Measurements from ENCODE around the gene C6orf58.

C6orf58 gene

DNA sequence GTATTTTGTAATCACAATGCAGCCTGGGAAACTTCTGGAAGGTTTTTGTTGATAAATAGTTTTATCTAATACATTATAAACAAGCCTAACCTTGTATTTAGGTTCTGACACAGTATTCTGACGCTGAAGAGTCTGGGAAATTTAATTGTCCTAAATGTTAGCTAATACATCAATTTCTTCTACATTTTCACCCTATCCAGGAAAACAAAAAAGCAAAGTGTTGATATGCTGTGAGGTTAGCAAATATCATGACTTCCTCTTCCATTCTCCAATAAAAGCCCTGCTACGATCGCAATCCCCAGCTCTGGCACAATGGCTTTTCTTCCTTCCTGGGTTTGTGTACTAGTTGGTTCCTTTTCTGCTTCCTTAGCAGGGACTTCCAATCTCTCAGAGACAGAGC lies at the start of gene C6orf58:
Gene C6orf58 (plus strand): TSS at position 301 of the 400 bp plus-strand sequence. CDS start 12 bp downstream, at position 313.
- in situ Hi-C loops (cut with HindIII; ENCODE audit: low pct_ligation_motif_present, low sequenced_read_pairs) = no loop called here
- no peaks in the 10 kb centered on the region for H3K36me3 ChIP-seq (replicated peaks)
- no peak within 1 kb of the TSS for H3K4me3 ChIP-seq (ENCODE audit: low read depth, low read length)
- TF ChIP-seq, protein P1, sequence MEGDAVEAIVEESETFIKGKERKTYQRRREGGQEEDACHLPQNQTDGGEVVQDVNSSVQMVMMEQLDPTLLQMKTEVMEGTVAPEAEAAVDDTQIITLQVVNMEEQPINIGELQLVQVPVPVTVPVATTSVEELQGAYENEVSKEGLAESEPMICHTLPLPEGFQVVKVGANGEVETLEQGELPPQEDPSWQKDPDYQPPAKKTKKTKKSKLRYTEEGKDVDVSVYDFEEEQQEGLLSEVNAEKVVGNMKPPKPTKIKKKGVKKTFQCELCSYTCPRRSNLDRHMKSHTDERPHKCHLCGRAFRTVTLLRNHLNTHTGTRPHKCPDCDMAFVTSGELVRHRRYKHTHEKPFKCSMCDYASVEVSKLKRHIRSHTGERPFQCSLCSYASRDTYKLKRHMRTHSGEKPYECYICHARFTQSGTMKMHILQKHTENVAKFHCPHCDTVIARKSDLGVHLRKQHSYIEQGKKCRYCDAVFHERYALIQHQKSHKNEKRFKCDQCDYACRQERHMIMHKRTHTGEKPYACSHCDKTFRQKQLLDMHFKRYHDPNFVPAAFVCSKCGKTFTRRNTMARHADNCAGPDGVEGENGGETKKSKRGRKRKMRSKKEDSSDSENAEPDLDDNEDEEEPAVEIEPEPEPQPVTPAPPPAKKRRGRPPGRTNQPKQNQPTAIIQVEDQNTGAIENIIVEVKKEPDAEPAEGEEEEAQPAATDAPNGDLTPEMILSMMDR (IDR thresholded peaks at IDR 0.05; ENCODE audit: low read depth, low read length, missing control alignments) = no peak
- no peak for DNase-seq
- H3K27me3 ChIP-seq (replicated peaks) = no peaks in the 10 kb centered on the region
- no peak within 1 kb of the TSS for H3K27ac ChIP-seq

DNA sequence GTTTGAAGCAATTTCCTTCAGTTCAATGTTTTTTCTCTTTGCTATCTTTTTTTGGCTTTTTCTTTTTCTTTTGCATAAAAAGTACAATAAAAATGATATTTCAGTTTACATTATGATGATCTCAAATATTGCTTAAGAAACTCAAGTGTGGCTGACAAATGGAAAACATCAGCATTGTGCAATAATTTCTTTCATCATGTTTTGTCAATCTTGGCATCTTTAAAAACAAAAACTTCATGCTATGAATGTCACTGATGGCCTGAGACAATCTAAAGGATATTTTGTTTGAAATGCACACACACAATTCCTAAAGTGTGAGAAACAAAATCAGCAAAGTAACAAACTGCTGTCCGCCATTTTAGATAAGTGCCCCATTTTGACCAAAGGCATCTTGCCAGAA lies 44.0 kb upstream of the C6orf58 start:
- H3K4me3 ChIP-seq (ENCODE audit: low read depth, low read length) = no peak overlapping the region
- in situ Hi-C loops (cut with HindIII; ENCODE audit: low pct_ligation_motif_present, low sequenced_read_pairs) = no loop called here
- H3K27me3 ChIP-seq (replicated peaks) = no peaks in the 10 kb centered on the region
- DNase-seq = no peak
- no peaks in the 10 kb centered on the region for H3K36me3 ChIP-seq (replicated peaks)
- TF ChIP-seq, protein P1 (IDR thresholded peaks at IDR 0.05; ENCODE audit: low read depth, low read length, missing control alignments) = no peak
- no peak overlapping the region for H3K27ac ChIP-seq

DNA sequence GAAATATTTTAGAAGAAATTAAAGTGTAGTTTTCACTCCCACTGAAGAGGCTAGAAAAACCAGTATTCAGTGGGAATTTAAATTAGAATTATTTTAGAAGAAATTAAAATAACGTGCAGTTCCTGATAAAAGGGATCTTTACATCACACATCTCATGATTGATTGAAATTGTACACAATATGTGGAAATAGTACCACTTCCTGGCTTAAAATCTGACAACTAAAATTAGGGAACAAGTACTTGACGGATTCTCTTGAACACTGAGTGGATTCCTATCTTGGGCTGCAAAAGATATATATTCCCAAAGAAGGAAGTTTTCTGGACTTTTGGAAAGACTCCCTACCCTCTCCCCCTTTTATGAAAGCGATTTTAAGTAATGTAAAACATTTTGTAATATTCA lies 43.2 kb upstream of the C6orf58 start:
- H3K4me3 ChIP-seq (ENCODE audit: low read depth, low read length) = no peak overlapping the region
- H3K27me3 ChIP-seq (replicated peaks) = no peaks in the 10 kb centered on the region
- TF ChIP-seq, protein P1 (IDR thresholded peaks at IDR 0.05; ENCODE audit: low read depth, low read length, missing control alignments) = no peak
- no peak for DNase-seq
- in situ Hi-C loops (cut with HindIII; ENCODE audit: low pct_ligation_motif_present, low sequenced_read_pairs) = no loop called here
- no peak overlapping the region for H3K27ac ChIP-seq
- H3K36me3 ChIP-seq (replicated peaks) = no peaks in the 10 kb centered on the region

DNA sequence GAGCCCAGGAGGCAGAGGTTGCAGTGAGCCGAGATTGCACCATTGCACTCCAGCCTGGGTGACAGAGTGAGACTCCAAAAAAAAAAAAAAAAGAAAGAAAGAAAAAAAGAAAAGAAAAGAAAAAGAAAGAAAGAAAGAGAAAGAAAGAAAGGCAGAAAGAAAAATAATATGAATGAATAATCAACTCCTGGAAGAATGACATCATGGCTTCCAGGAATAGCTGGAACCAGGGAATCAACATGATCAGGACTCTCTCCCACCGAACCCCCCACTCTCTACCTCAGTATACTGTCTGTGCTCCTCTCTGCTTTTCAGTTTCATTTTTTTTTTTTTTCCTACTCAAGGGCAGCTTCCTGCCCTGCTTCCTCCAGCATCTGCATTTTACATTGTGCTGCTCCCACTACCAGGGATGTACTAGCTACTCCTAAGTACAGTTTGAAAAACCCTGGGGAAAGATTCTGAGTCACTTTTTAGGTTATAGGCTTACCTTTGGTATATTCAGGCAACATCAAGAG lies 38.2 kb upstream of the C6orf58 start:
- Histone ChIP-seq H3K27me3 (replicated peaks) (no peaks in the 10 kb centered on the region), H3K4me3 (ENCODE audit: low read depth, low read length) (no peak overlapping the region), H3K27ac (no peak overlapping the region), H3K36me3 (replicated peaks) (no peaks in the 10 kb centered on the region)
- in situ Hi-C loops (cut with HindIII; ENCODE audit: low pct_ligation_motif_present, low sequenced_read_pairs) = no loop called here
- no peak for DNase-seq
- TF ChIP-seq, protein P1 (IDR thresholded peaks at IDR 0.05; ENCODE audit: low read depth, low read length, missing control alignments) = no peak

DNA sequence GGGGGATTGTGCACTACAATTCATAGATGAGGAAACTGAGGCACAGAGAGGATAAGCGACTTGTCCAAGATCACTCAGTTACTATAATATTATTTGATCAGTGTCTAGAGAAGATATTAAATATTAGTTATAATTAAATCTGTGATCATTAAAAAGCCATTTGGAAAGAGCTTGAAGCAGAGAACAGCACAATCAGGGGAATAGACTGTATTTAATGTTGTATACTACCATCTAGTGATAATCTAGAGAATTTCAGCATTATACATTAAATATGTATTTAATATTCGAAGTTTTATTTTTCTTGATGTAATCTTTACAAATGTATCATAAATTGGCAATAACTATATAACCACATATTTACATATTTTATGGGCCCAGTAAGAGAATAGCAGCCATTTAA lies 37.7 kb upstream of the C6orf58 start:
- no peak for DNase-seq
- Histone ChIP-seq H3K27me3 (replicated peaks) (no peaks in the 10 kb centered on the region), H3K4me3 (ENCODE audit: low read depth, low read length) (no peak overlapping the region), H3K36me3 (replicated peaks) (no peaks in the 10 kb centered on the region), H3K27ac (no peak overlapping the region)
- TF ChIP-seq, protein P1 (IDR thresholded peaks at IDR 0.05; ENCODE audit: low read depth, low read length, missing control alignments) = no peak
- in situ Hi-C loops (cut with HindIII; ENCODE audit: low pct_ligation_motif_present, low sequenced_read_pairs) = no loop called here

DNA sequence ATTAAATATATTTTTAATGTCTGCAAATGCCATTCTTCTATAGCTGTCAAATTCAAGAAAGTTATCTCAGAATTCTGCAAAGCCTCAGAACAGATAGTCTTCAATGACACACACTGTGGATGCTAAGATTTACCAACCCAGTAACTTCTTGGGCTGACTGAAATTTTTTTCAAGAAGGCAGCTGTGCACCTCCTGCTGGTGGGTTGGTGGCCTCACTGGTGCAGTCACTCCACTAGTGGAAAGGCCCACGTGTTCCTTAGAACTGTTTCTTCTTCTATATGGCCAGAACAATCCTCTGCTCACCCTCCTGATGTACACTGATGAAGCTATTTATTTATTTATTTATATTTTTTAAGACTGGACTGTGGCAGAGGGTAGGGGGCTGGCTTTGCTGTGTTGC lies 29.8 kb upstream of the C6orf58 start:
- Histone ChIP-seq H3K4me3 (ENCODE audit: low read depth, low read length) (no peak overlapping the region), H3K36me3 (replicated peaks) (no peaks in the 10 kb centered on the region), H3K27ac (no peak overlapping the region), H3K27me3 (replicated peaks) (no peaks in the 10 kb centered on the region)
- no peak for DNase-seq
- TF ChIP-seq, protein P1 (IDR thresholded peaks at IDR 0.05; ENCODE audit: low read depth, low read length, missing control alignments) = peak; percentile 60
- in situ Hi-C loops (cut with HindIII; ENCODE audit: low pct_ligation_motif_present, low sequenced_read_pairs) = no loop called here

All from brain microvascular endothelial cell (primary cell).